CD4-positive, alpha-beta memory T cell (primary cell): ENCODE data around the gene ZNF174. TPM values are rescaled to one million over a fixed set of nuclear protein-coding genes. Genes with fewer than 3 reads are reported as not detected.

Experiments
- CTCF ChIA-PET: fragments of 350-600 bp; sonication (Branson Sonifier 250); formaldehyde crosslinking; loops from one replicate; lab custom pipeline; 2021; ENCODE audit warnings: inconsistent platforms; ENCODE audit not compliant: partially characterized antibody; lab: Charles Lee
- POLR2A ChIA-PET: fragments of 350-600 bp; sonication (Branson Sonifier 250); formaldehyde crosslinking; loops from one replicate; lab custom pipeline; 2021; ENCODE audit not compliant: partially characterized antibody; lab: Charles Lee
- DNase-seq, 5 donors: peaks; one replicate each; pipeline versions ENCODE4 v3.0.0 to v3.0.0-alpha.2; 2020 to 2022; ENCODE audit warnings: mixed read lengths in 1 of 5
- H3K27ac ChIP-seq: one replicate; pipeline ENCODE4 v1.7.0; 2013; ENCODE audit warnings: low read depth, low read length
- H3K27me3 ChIP-seq: 2 replicates; pipeline ENCODE4 v1.7.0; 2013; ENCODE audit warnings: mild to moderate bottlenecking, low read length, moderate library complexity; ENCODE audit not compliant: insufficient read depth
- H3K36me3 ChIP-seq: 2 replicates; pipeline ENCODE4 v1.7.0; 2013; ENCODE audit warnings: mild to moderate bottlenecking, low read length, moderate library complexity; ENCODE audit not compliant: insufficient read depth
- H3K4me1 ChIP-seq: 2 replicates; pipeline ENCODE4 v1.7.0; 2013; ENCODE audit warnings: mild to moderate bottlenecking, low read length, moderate library complexity; ENCODE audit not compliant: insufficient read depth
- H3K4me3 ChIP-seq, 2 donors: one replicate each; pipeline ENCODE4 v1.7.0; 2013; ENCODE audit warnings: low read length in 2 of 2, mild to moderate bottlenecking in 1 of 2
- H3K9me3 ChIP-seq, 2 donors: one replicate each; pipeline ENCODE4 v1.7.0; 2013; ENCODE audit warnings: low read length in 2 of 2, control low read depth in 1 of 2; ENCODE audit not compliant: control insufficient read depth in 1 of 2
- H3K27ac Mint-ChIP-seq, 7 donors: one replicate each; pipeline ENCODE4 v1.8.0; 2020 to 2021; ENCODE audit warnings: mixed read lengths in 7 of 7, mild to moderate bottlenecking in 6 of 7, inconsistent platforms in 3 of 7, moderate library complexity in 3 of 7
- H3K27me3 Mint-ChIP-seq, 2 donors: one replicate each; pipeline ENCODE4 v1.8.0; 2020 to 2021; ENCODE audit warnings: mixed read lengths in 2 of 2
- H3K36me3 Mint-ChIP-seq, 2 donors: one replicate each; pipeline ENCODE4 v1.8.0; 2020 to 2021; ENCODE audit warnings: mixed read lengths in 2 of 2, inconsistent platforms in 1 of 2, mild to moderate bottlenecking in 1 of 2
- H3K4me1 Mint-ChIP-seq, 4 donors: one replicate each; pipeline ENCODE4 v1.8.0; 2020 to 2021; ENCODE audit warnings: mixed read lengths in 4 of 4, mild to moderate bottlenecking in 1 of 4
- H3K4me3 Mint-ChIP-seq, 8 donors: one replicate each; pipeline ENCODE4 v1.8.0; 2020 to 2021; ENCODE audit warnings: mixed read lengths in 8 of 8, mild to moderate bottlenecking in 7 of 8, moderate library complexity in 6 of 8, inconsistent platforms in 3 of 8
- H3K9me3 Mint-ChIP-seq, 8 donors: one replicate each; pipeline ENCODE4 v1.8.0; 2020 to 2021; ENCODE audit warnings: mixed read lengths in 8 of 8, mild to moderate bottlenecking in 5 of 8, inconsistent platforms in 3 of 8, moderate library complexity in 1 of 8
- intact Hi-C: fragments of 100-400 bp; cut with micrococcal nuclease; formaldehyde crosslinking; loops from one replicate; pipeline ENCODE4 v1.15.1; 2023
- polyA plus RNA-seq, 2 donors: library from polyadenylated mRNA; unstranded; fragments of 300-500 nt; fragmentation: Illumina TruSeq; gene quantifications; one replicate each; pipeline ENCODE4 v1.2.3, GENCODE V29; 2021
- total RNA-seq, 2 experiments: library from RNA; stranded (reverse); gene quantifications; one replicate each; pipeline ENCODE4 v1.2.3, GENCODE V29; 2021

The ZNF174 gene
- total RNA-seq (10 to 100 TPM; 17.9 to 18.0 TPM), polyA plus RNA-seq (10 to 100 TPM in 1 of 2 donors, 1 to 10 TPM in 1; 9.5 to 19.0 TPM)

GRCh38 chr16:3400779-3401688 lies at the start of gene ZNF174, which contains the start of gene ZSCAN32:
ZNF174 (plus strand) TSS chr16:3401215; CDS start chr16:3402005, 790 bp downstream.
ZSCAN32 (minus strand) TSS chr16:3401004; CDS start chr16:3397557, 3,447 bp downstream.
- Histone ChIP-seq H3K4me3 (peak within 1 kb of the TSS; percentile 72 to 79), H3K27me3 (no peaks in the 10 kb centered on the region), H3K36me3 (peaks cover 34% of the 10 kb centered on the region), H3K27ac (peak within 1 kb of the TSS; percentile 69), H3K4me1 (peaks cover 34% of the 10 kb centered on the region), H3K9me3 (peaks cover 4 to 7% of the 10 kb centered on the region in 2 donors)
- peak; percentile 98 to 99 (median 99) for DNase-seq
- Mint-ChIP-seq H3K4me3 (peak within 1 kb of the TSS; percentile 90 to 98 (median 94)), H3K27me3 (no peaks in the 10 kb centered on the region), H3K9me3 (peaks cover 4 to 37% (median 22%) of the 10 kb centered on the region in 8 donors), H3K4me1 (peaks cover 36 to 68% (median 52%) of the 10 kb centered on the region in 4 donors), H3K36me3 (peaks cover 53 to 64% of the 10 kb centered on the region in 2 donors), H3K27ac (peak within 1 kb of the TSS; percentile 85 to 95 (median 90))
- intact Hi-C loops: loop anchor here (1.0 to 2.0 kb wide), 8 partner anchors 42 to 210 kb away; partner anchors contain the start of genes CLUAP1, NAA60, SLX4 and TIGD7
- ChIA-PET POLR2A (interaction anchor here (0.7 to 4.5 kb wide), 37 partner anchors 8 to 853 kb away, joined by 3 to 66 read pairs (median 4); partner anchors contain the start of genes CLUAP1, NAA60, NLRC3 and SLX4), CTCF (interaction anchor here (1.0 to 2.5 kb wide), 6 partner anchors 42 to 166 kb away, joined by 3 to 9 read pairs (median 3); partner anchors contain the start of genes NAA60, TIGD7, ZNF200 and ZNF597)

- ChIA-PET POLR2A (no interaction called here), CTCF (no interaction called here)
- H3K27me3 ChIP-seq: no peaks in the 10 kb centered on the region
- intact Hi-C loops: no loop called here
- no peak within 1 kb of the TSS for H3K4me3 Mint-ChIP-seq
- H3K4me1 Mint-ChIP-seq: peaks cover 0 to 15% (median 3%) of the 10 kb centered on the region in 4 donors
- H3K27ac Mint-ChIP-seq: peak within 1 kb of the TSS in 1 of 7 donors; percentile 43
- no peak for DNase-seq
- H3K9me3 Mint-ChIP-seq: peaks cover 2 to 30% (median 22%) of the 10 kb centered on the region in 8 donors
- no peaks in the 10 kb centered on the region for H3K36me3 ChIP-seq
- H3K36me3 Mint-ChIP-seq: peaks cover 4 to 6% of the 10 kb centered on the region in 2 donors
- peaks cover 9 to 13% of the 10 kb centered on the region in 2 donors for H3K27me3 Mint-ChIP-seq
- no peak within 1 kb of the TSS for H3K4me3 ChIP-seq
- no peaks in the 10 kb centered on the region for H3K9me3 ChIP-seq
- H3K27ac ChIP-seq: no peak within 1 kb of the TSS
- H3K4me1 ChIP-seq: no peaks in the 10 kb centered on the region
Observed at GRCh38 chr16:3355589-3355988, 45.4 kb upstream of the ZNF174 start, which contains the start of gene OR2C1. OR2C1 (plus strand) TSS chr16:3355889; CDS start chr16:3355941, 52 bp downstream.

- ChIA-PET CTCF (no interaction called here), POLR2A (no interaction called here)
- no peak for DNase-seq
- H3K27ac Mint-ChIP-seq: peak overlapping the region in 1 of 7 donors; percentile 43
- intact Hi-C loops: no loop called here
- no peaks in the 10 kb centered on the region for H3K9me3 ChIP-seq
- no peak overlapping the region for H3K4me3 ChIP-seq
- H3K36me3 ChIP-seq: no peaks in the 10 kb centered on the region
- peaks cover 0 to 15% (median 3%) of the 10 kb centered on the region in 4 donors for H3K4me1 Mint-ChIP-seq
- peaks cover 2 to 34% (median 24%) of the 10 kb centered on the region in 8 donors for H3K9me3 Mint-ChIP-seq
- no peak overlapping the region for H3K4me3 Mint-ChIP-seq
- no peaks in the 10 kb centered on the region for H3K4me1 ChIP-seq
- H3K27ac ChIP-seq: no peak overlapping the region
- H3K36me3 Mint-ChIP-seq: peaks cover 6 to 7% of the 10 kb centered on the region in 2 donors
- no peaks in the 10 kb centered on the region for H3K27me3 ChIP-seq
- peaks cover 13 to 16% of the 10 kb centered on the region in 2 donors for H3K27me3 Mint-ChIP-seq
Observed at GRCh38 chr16:3356118-3356517, 44.9 kb upstream of the ZNF174 start.

GRCh38 chr16:3358871-3359270 lies 42.1 kb upstream of the ZNF174 start:
- Histone ChIP-seq H3K9me3 (no peaks in the 10 kb centered on the region), H3K36me3 (no peaks in the 10 kb centered on the region), H3K27me3 (no peaks in the 10 kb centered on the region), H3K27ac (no peak overlapping the region), H3K4me3 (no peak overlapping the region), H3K4me1 (no peaks in the 10 kb centered on the region)
- Mint-ChIP-seq H3K9me3 (peaks cover 5 to 40% (median 35%) of the 10 kb centered on the region in 8 donors), H3K36me3 (peaks cover 6 to 16% of the 10 kb centered on the region in 2 donors), H3K27ac (no peak overlapping the region), H3K27me3 (peaks cover 13 to 23% of the 10 kb centered on the region in 2 donors), H3K4me3 (no peak overlapping the region), H3K4me1 (peaks cover 0 to 10% (median 2%) of the 10 kb centered on the region in 4 donors)
- intact Hi-C loops: no loop called here
- ChIA-PET POLR2A (no interaction called here), CTCF (no interaction called here)
- DNase-seq: no peak

- Histone ChIP-seq H3K4me1 (peaks cover 5% of the 10 kb centered on the region), H3K9me3 (no peaks in the 10 kb centered on the region), H3K27ac (no peak overlapping the region), H3K4me3 (no peak overlapping the region), H3K27me3 (no peaks in the 10 kb centered on the region), H3K36me3 (no peaks in the 10 kb centered on the region)
- Mint-ChIP-seq H3K4me3 (peak overlapping the region in 1 of 8 donors; percentile 49), H3K27me3 (peaks cover 13 to 25% of the 10 kb centered on the region in 2 donors), H3K36me3 (peaks cover 11 to 12% of the 10 kb centered on the region in 2 donors), H3K9me3 (peaks cover 7 to 51% (median 44%) of the 10 kb centered on the region in 8 donors), H3K27ac (peak overlapping the region in 1 of 7 donors; percentile 1), H3K4me1 (peaks cover 3 to 20% (median 7%) of the 10 kb centered on the region in 4 donors)
- no peak for DNase-seq
- intact Hi-C loops: no loop called here
- CTCF ChIA-PET: no interaction called here
- POLR2A ChIA-PET: no interaction called here
Observed at GRCh38 chr16:3362931-3363330, 38.1 kb upstream of the ZNF174 start.

- H3K9me3 Mint-ChIP-seq: peaks cover 7 to 51% (median 44%) of the 10 kb centered on the region in 8 donors
- intact Hi-C loops: no loop called here
- H3K27me3 ChIP-seq: no peaks in the 10 kb centered on the region
- H3K27ac ChIP-seq: no peak overlapping the region
- peak overlapping the region in 3 of 8 donors; percentile 21 to 61 (median 26) for H3K4me3 Mint-ChIP-seq
- H3K36me3 Mint-ChIP-seq: peaks cover 11 to 12% of the 10 kb centered on the region in 2 donors
- H3K9me3 ChIP-seq: no peaks in the 10 kb centered on the region
- peaks cover 5% of the 10 kb centered on the region for H3K4me1 ChIP-seq
- H3K27me3 Mint-ChIP-seq: peaks cover 13 to 23% of the 10 kb centered on the region in 2 donors
- H3K4me3 ChIP-seq: no peak overlapping the region
- POLR2A ChIA-PET: no interaction called here
- H3K36me3 ChIP-seq: no peaks in the 10 kb centered on the region
- CTCF ChIA-PET: no interaction called here
- no peak for DNase-seq
- H3K27ac Mint-ChIP-seq: no peak overlapping the region
- peaks cover 3 to 20% (median 7%) of the 10 kb centered on the region in 4 donors for H3K4me1 Mint-ChIP-seq
Observed at GRCh38 chr16:3363793-3364192, 37.2 kb upstream of the ZNF174 start.
